ENCODE measurements around the gene CENPT. TPM values are rescaled to one million over a fixed set of nuclear protein-coding genes. Genes with fewer than 3 reads are reported as not detected.

CENPT gene
- total and polyA plus RNA-seq, 2 of the 13 experiments (the other 11 are each of a cell fraction or from before 2014, with no cell fraction given): 40.9 to 43.3 TPM

- H2AFZ ChIP-seq (ENCODE audit: low read length): no peak overlapping the region
- no TSS peak for BruUV-seq (replicated peaks)
- H3K4me3 ChIP-seq (replicated peaks in 1 of 3; ENCODE audit: insufficient read depth in 1 of 3, low read depth in 2 of 3, low read length in 3 of 3): no peak overlapping the region
- CTCF ChIA-PET (ENCODE audit: low intra/inter-chr PET ratio, low total read pairs): interaction anchor here (5.3 kb wide), 1 partner anchor 46 kb away, joined by 63 read pairs; no protein-coding TSS in a partner anchor
- no peak overlapping the region for H3K4me2 ChIP-seq (ENCODE audit: low read depth, low read length)
- peaks cover 31% of the 10 kb centered on the region for H3K4me1 ChIP-seq (ENCODE audit: insufficient read depth, low read length)
- H3K27ac ChIP-seq (ENCODE audit: extremely low read length, insufficient read depth, low read length): no peak overlapping the region
- DNase-seq (ENCODE audit: low spot score): no peak
- no peak for TF ChIP-seq CTCF (CRISPR knock-in tag; IDR thresholded peaks at IDR 0.05)
- 0 out of 2 replicates have a peak, but pooled peaks have one; percentile 13 for TF ChIP-seq RBFOX2 (IDR thresholded peaks at IDR 0.05; ENCODE audit: low read depth, low read length)
- no peak for TF ChIP-seq ZNF317 (CRISPR knock-in tag; IDR thresholded peaks at IDR 0.05)
- TF ChIP-seq ATF7 (IDR thresholded peaks at IDR 0.05): no peak
- TF ChIP-seq ATF7 (CRISPR knock-in tag; IDR thresholded peaks at IDR 0.05): no peak
- H3K9ac ChIP-seq (ENCODE audit: insufficient read depth, low read depth, low read length): no peak overlapping the region
- no peak for ATAC-seq
- H4K20me1 ChIP-seq (ENCODE audit: insufficient read depth, low read length): no peaks in the 10 kb centered on the region
- FAIRE-seq: no peak
- H3K36me3 ChIP-seq (replicated peaks in 1 of 2; ENCODE audit: control insufficient read depth in 1 of 2, insufficient read depth in 2 of 2, low read length in 2 of 2): peaks cover 58 to 88% of the 10 kb centered on the region in 2 experiments
- no peaks in the 10 kb centered on the region for H3K9me3 ChIP-seq (ENCODE audit: low read length)
- no peaks in the 10 kb centered on the region for H3K27me3 ChIP-seq (ENCODE audit: control insufficient read depth in 1 of 2, insufficient read depth in 2 of 2, low read length in 2 of 2)
- POLR2A ChIA-PET: interaction anchor here (2.1 to 3.3 kb wide), 3 partner anchors 11 to 61 kb away, joined by 5 to 22 read pairs (median 12); partner anchors contain the start of genes LCAT and PSKH1
- intact Hi-C loops (cut with micrococcal nuclease; ENCODE audit: unreplicated experiment): loop anchor here (5.0 kb wide), 1 partner anchor 161 kb away; no protein-coding TSS in a partner anchor
- no peaks in the 10 kb centered on the region for H3K79me2 ChIP-seq (ENCODE audit: insufficient read depth, low read length)
- in situ Hi-C loops (cut with HindIII; ENCODE audit: extremely low pct_ligation_motif_present, low pct_unique_long_range_greater_than_20kb): loop anchor here (10.0 kb wide), 1 partner anchor 163 kb away; no protein-coding TSS in a partner anchor
- 95% methylated on average over 20 of the region's 21 CpGs for WGBS (ENCODE audit: low lambda C conversion rate)
Observed at GRCh38 chr16:67881621-67882161, 34.2 kb upstream of the CENPT start.

GRCh38 chr16:67880584-67880983 is 33.1 kb upstream of the CENPT start:
- in situ Hi-C loops (cut with HindIII; ENCODE audit: extremely low pct_ligation_motif_present, low pct_unique_long_range_greater_than_20kb): loop anchor here (10.0 kb wide), 1 partner anchor 164 kb away; no protein-coding TSS in a partner anchor
- no peaks in the 10 kb centered on the region for H3K9me3 ChIP-seq (ENCODE audit: low read length)
- no peak overlapping the region for H2AFZ ChIP-seq (ENCODE audit: low read length)
- intact Hi-C loops (cut with micrococcal nuclease; ENCODE audit: unreplicated experiment): loop anchor here (5.0 kb wide), 1 partner anchor 162 kb away; no protein-coding TSS in a partner anchor
- no peaks in the 10 kb centered on the region for H4K20me1 ChIP-seq (ENCODE audit: insufficient read depth, low read length)
- POLR2A ChIA-PET: interaction anchor here (2.1 kb wide), 1 partner anchor 55 kb away, joined by 5 read pairs; no protein-coding TSS in a partner anchor
- peaks cover 32% of the 10 kb centered on the region for H3K4me1 ChIP-seq (ENCODE audit: insufficient read depth, low read length)
- H3K9ac ChIP-seq (ENCODE audit: insufficient read depth, low read depth, low read length): no peak overlapping the region
- H3K4me2 ChIP-seq (ENCODE audit: low read depth, low read length): no peak overlapping the region
- no peak for ATAC-seq
- peaks cover 65 to 94% of the 10 kb centered on the region in 2 experiments for H3K36me3 ChIP-seq (replicated peaks in 1 of 2; ENCODE audit: control insufficient read depth in 1 of 2, insufficient read depth in 2 of 2, low read length in 2 of 2)
- 98% methylated on average over 13 of the region's 13 CpGs for WGBS (ENCODE audit: low lambda C conversion rate)
- H3K4me3 ChIP-seq (replicated peaks in 1 of 3; ENCODE audit: insufficient read depth in 1 of 3, low read depth in 2 of 3, low read length in 3 of 3): no peak overlapping the region
- no peaks in the 10 kb centered on the region for H3K27me3 ChIP-seq (ENCODE audit: control insufficient read depth in 1 of 2, insufficient read depth in 2 of 2, low read length in 2 of 2)
- H3K27ac ChIP-seq (ENCODE audit: extremely low read length, insufficient read depth, low read length): no peak overlapping the region
- TF ChIP-seq FIP1L1 (IDR thresholded peaks at IDR 0.05; ENCODE audit: borderline replicate concordance, insufficient read depth, low read depth, low read length): no peak
- 0 out of 2 replicates have a peak, but pooled peaks have one; percentile 26 for TF ChIP-seq RBFOX2 (IDR thresholded peaks at IDR 0.05; ENCODE audit: low read depth, low read length)
- TF ChIP-seq TSC22D2 (CRISPR knock-in tag; IDR thresholded peaks at IDR 0.05; ENCODE audit: borderline replicate concordance): no peak
- TF ChIP-seq EED (CRISPR knock-in tag; IDR thresholded peaks at IDR 0.05): no peak
- no peak for TF ChIP-seq SALL2 (CRISPR knock-in tag; IDR thresholded peaks at IDR 0.05)
- no peak for TF ChIP-seq POGZ (CRISPR knock-in tag; IDR thresholded peaks at IDR 0.05)
- BruUV-seq (replicated peaks): no TSS peak
- DNase-seq (ENCODE audit: low spot score): no peak
- H3K79me2 ChIP-seq (ENCODE audit: insufficient read depth, low read length): peaks cover 7% of the 10 kb centered on the region
- FAIRE-seq: no peak
- CTCF ChIA-PET (ENCODE audit: low intra/inter-chr PET ratio, low total read pairs): no interaction called here
